Breast epithelium (tissue), 3 donors: ENCODE results near the gene FGFR3.

Source experiments
- POLR2A ChIP-seq: fragments of 450-650 bp; IDR thresholded peaks from one replicate; pipeline ENCODE4 v1.6.1; 2016; ENCODE audit warnings: antibody characterized with exemption, mild to moderate bottlenecking, moderate library complexity
- TF ChIP-seq, protein P1 (sequence below), 3 donors: fragments of 450-650 bp; IDR thresholded peaks; one replicate each; pipeline ENCODE4 v1.5.1; 2016 to 2017; ENCODE audit warnings: antibody characterized with exemption in 3 of 3, mild to moderate bottlenecking in 3 of 3, moderate library complexity in 3 of 3

DNA sequence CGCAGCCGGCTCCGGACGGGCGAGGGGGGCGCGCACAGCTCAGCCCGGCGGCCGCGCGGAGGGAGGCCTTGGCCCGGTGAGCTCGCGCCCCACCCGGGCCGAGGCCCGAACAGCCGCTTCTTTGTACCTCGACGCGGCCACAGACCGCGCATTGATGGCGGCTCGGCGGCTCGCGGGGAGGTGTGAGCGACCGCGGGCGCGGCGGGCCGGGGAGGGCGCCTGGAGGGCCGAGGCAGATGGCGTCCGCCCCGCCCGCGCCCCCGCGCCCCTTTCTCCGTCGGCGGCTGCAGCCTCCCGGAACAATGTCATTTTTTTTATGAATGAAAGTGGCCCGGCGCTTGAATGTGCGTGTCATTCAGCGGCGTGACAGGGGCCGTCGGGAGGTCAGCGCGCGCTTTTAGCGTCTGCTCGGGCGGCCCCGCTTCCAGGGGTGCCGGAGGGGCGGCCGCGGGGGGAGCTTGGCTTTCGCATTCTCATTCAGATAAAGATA lies 1.8 kb downstream of the FGFR3 start:
- TF ChIP-seq, protein P1, sequence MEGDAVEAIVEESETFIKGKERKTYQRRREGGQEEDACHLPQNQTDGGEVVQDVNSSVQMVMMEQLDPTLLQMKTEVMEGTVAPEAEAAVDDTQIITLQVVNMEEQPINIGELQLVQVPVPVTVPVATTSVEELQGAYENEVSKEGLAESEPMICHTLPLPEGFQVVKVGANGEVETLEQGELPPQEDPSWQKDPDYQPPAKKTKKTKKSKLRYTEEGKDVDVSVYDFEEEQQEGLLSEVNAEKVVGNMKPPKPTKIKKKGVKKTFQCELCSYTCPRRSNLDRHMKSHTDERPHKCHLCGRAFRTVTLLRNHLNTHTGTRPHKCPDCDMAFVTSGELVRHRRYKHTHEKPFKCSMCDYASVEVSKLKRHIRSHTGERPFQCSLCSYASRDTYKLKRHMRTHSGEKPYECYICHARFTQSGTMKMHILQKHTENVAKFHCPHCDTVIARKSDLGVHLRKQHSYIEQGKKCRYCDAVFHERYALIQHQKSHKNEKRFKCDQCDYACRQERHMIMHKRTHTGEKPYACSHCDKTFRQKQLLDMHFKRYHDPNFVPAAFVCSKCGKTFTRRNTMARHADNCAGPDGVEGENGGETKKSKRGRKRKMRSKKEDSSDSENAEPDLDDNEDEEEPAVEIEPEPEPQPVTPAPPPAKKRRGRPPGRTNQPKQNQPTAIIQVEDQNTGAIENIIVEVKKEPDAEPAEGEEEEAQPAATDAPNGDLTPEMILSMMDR (IDR thresholded peaks at IDR 0.05), result no peak
- TF ChIP-seq POLR2A, result no peak
